Gastrocnemius medialis (tissue), 4 donors: ENCODE measurements around the gene TRMT5. TPM values are rescaled to one million over a fixed set of nuclear protein-coding genes. Genes with fewer than 3 reads are reported as not detected.

Experiments
- ATAC-seq, 2 donors: fragments of 150-250 bp; one replicate each; pipeline ENCODE4 v1.9.1; 2016
- DNase-seq, 2 donors: peaks; one replicate each; pipeline ENCODE4 v3.0.0-alpha.2; 2019
- H3K27ac ChIP-seq, 4 donors: fragments of 200-600 bp; sonication (generic); 1 replicate in 1 of 4; 2 replicates in 3 of 4; pipeline ENCODE4 v1.5.1; 2016 to 2018; ENCODE audit warnings: mild to moderate bottlenecking in 2 of 4, moderate library complexity in 1 of 4
- H3K27me3 ChIP-seq, 3 donors: fragments of 200-600 bp; sonication (generic) in 2 of 3; 1 replicate in 1 of 3; 2 replicates in 2 of 3; pipeline versions ENCODE4 v1.5.1 to v1.6.0; 2016 to 2019; ENCODE audit warnings: mild to moderate bottlenecking in 1 of 3, moderate library complexity in 1 of 3
- H3K36me3 ChIP-seq, 2 donors: fragments of 200-600 bp; sonication (generic) in 1 of 2; one replicate each; pipeline ENCODE4 v1.5.1; 2017 to 2018
- H3K4me1 ChIP-seq, 2 donors: fragments of 200-600 bp; sonication (generic) in 1 of 2; one replicate each; pipeline ENCODE4 v1.5.1; 2016 to 2017; ENCODE audit warnings: mild to moderate bottlenecking in 2 of 2
- H3K4me3 ChIP-seq, 4 donors: fragments of 200-600 bp; sonication (generic) in 3 of 4; 1 replicate in 1 of 4; 2 replicates in 3 of 4; pipeline ENCODE4 v1.5.1; 2016 to 2019; ENCODE audit warnings: mild to moderate bottlenecking in 2 of 4
- H3K9me3 ChIP-seq, 3 donors: fragments of 200-600 bp; sonication (generic) in 2 of 3; 1 replicate in 1 of 3; 2 replicates in 2 of 3; pipeline ENCODE4 v1.5.1; 2016 to 2019
- POLR2A ChIP-seq, 2 donors: fragments of 450-650 bp; IDR thresholded peaks; one replicate each; pipeline ENCODE4 v1.6.1; 2017; ENCODE audit warnings: antibody characterized with exemption in 2 of 2, mild to moderate bottlenecking in 2 of 2, moderate library complexity in 2 of 2
- in situ Hi-C, 4 donors: fragments of 200-750 bp; cut with MboI; loops; one replicate each; pipeline versions ENCODE4 v1.15.0 to v1.8.0; 2017; ENCODE audit warnings: low sequenced_read_pairs in 4 of 4
- intact Hi-C: fragments of 100-400 bp; cut with DNase I; formaldehyde crosslinking; loops from one replicate; pipeline ENCODE4 v1.15.1; 2023; ENCODE audit warnings: low total_unique reads
- total RNA-seq, 4 donors: library from RNA; depleted of rRNA; stranded (reverse); fragments of >200 nt; gene quantifications; one replicate each; pipeline versions ENCODE4 v1.1.0 to v1.2.3, GENCODE V29; 2016
- TF ChIP-seq, protein P1 (sequence below), 5 experiments: fragments of 450-650 bp in 3 of 5; fragments of 200-600 bp in 2 of 5; sonication (generic) in 2 of 5; IDR thresholded peaks in 4 of 5; conservative IDR thresholded peaks in 1 of 5; 1 replicate in 4 of 5; 2 replicates in 1 of 5; pipeline ENCODE4 v1.5.1; 2016 to 2019; ENCODE audit warnings: antibody characterized with exemption in 5 of 5, mild to moderate bottlenecking in 3 of 5, moderate library complexity in 3 of 5

The TRMT5 gene, protein sequence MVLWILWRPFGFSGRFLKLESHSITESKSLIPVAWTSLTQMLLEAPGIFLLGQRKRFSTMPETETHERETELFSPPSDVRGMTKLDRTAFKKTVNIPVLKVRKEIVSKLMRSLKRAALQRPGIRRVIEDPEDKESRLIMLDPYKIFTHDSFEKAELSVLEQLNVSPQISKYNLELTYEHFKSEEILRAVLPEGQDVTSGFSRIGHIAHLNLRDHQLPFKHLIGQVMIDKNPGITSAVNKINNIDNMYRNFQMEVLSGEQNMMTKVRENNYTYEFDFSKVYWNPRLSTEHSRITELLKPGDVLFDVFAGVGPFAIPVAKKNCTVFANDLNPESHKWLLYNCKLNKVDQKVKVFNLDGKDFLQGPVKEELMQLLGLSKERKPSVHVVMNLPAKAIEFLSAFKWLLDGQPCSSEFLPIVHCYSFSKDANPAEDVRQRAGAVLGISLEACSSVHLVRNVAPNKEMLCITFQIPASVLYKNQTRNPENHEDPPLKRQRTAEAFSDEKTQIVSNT
- 1 to 10 TPM; 5.9 to 7.6 (median 6.5) TPM for total RNA-seq

- H3K9me3 ChIP-seq: no peaks in the 10 kb centered on the region
- H3K4me1 ChIP-seq: peaks cover 56 to 57% of the 10 kb centered on the region in 2 donors
- no peaks in the 10 kb centered on the region for H3K27me3 ChIP-seq
- TF ChIP-seq POLR2A (IDR thresholded peaks at IDR 0.05): peak; percentile 48 to 58
- TF ChIP-seq, protein P1, sequence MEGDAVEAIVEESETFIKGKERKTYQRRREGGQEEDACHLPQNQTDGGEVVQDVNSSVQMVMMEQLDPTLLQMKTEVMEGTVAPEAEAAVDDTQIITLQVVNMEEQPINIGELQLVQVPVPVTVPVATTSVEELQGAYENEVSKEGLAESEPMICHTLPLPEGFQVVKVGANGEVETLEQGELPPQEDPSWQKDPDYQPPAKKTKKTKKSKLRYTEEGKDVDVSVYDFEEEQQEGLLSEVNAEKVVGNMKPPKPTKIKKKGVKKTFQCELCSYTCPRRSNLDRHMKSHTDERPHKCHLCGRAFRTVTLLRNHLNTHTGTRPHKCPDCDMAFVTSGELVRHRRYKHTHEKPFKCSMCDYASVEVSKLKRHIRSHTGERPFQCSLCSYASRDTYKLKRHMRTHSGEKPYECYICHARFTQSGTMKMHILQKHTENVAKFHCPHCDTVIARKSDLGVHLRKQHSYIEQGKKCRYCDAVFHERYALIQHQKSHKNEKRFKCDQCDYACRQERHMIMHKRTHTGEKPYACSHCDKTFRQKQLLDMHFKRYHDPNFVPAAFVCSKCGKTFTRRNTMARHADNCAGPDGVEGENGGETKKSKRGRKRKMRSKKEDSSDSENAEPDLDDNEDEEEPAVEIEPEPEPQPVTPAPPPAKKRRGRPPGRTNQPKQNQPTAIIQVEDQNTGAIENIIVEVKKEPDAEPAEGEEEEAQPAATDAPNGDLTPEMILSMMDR (IDR thresholded peaks at IDR 0.05 in 4 of 5, conservative IDR thresholded peaks at IDR 0.05 in 1 of 5): peak in 1 of 5 experiments; percentile 30
- intact Hi-C loops: loop anchor here (2.0 to 5.0 kb wide), 5 partner anchors 119 to 334 kb away; partner anchors contain the start of genes MNAT1, SIX1 and SIX4
- in situ Hi-C loops: loop anchor here in 1 of 4 donors (10.0 to 25.0 kb wide), 2 partner anchors 266 to 344 kb away; partner anchors contain the start of gene SIX1
- peak within 1 kb of the TSS; percentile 69 to 90 (median 83) for H3K4me3 ChIP-seq
- H3K36me3 ChIP-seq: peaks cover 0 to 12% of the 10 kb centered on the region in 2 donors
- peak; percentile 92 to 94 for DNase-seq
- ATAC-seq: peak; percentile 86 to 92
- H3K27ac ChIP-seq: peak within 1 kb of the TSS; percentile 88 to 95 (median 90)
Observed at GRCh38 chr14:60980811-60981632, at the start of gene TRMT5, which contains the start of gene SLC38A6. TRMT5 (minus strand) TSS chr14:60981079; CDS start chr14:60980973, 106 bp downstream. SLC38A6 (plus strand) TSS chr14:60981245; CDS start chr14:60981278, 33 bp downstream.

GRCh38 chr14:61026526-61026925 is 45.6 kb upstream of the TRMT5 start:
- intact Hi-C loops (loop anchor here (5.0 kb wide), 1 partner anchor 166 kb away; no protein-coding TSS in a partner anchor), in situ Hi-C loops (loop anchor here (5.0 to 25.0 kb wide), 7 partner anchors 161 to 404 kb away; no protein-coding TSS in a partner anchor)
- Histone ChIP-seq H3K36me3 (no peaks in the 10 kb centered on the region), H3K9me3 (no peaks in the 10 kb centered on the region), H3K4me1 (peaks cover 10 to 12% of the 10 kb centered on the region in 2 donors), H3K27me3 (no peaks in the 10 kb centered on the region), H3K4me3 (no peak overlapping the region), H3K27ac (no peak overlapping the region)
- TF ChIP-seq POLR2A (IDR thresholded peaks at IDR 0.05): no peak
- TF ChIP-seq, protein P1 (IDR thresholded peaks at IDR 0.05 in 4 of 5, conservative IDR thresholded peaks at IDR 0.05 in 1 of 5): no peak
- ATAC-seq (no peak), DNase-seq (no peak)

DNA sequence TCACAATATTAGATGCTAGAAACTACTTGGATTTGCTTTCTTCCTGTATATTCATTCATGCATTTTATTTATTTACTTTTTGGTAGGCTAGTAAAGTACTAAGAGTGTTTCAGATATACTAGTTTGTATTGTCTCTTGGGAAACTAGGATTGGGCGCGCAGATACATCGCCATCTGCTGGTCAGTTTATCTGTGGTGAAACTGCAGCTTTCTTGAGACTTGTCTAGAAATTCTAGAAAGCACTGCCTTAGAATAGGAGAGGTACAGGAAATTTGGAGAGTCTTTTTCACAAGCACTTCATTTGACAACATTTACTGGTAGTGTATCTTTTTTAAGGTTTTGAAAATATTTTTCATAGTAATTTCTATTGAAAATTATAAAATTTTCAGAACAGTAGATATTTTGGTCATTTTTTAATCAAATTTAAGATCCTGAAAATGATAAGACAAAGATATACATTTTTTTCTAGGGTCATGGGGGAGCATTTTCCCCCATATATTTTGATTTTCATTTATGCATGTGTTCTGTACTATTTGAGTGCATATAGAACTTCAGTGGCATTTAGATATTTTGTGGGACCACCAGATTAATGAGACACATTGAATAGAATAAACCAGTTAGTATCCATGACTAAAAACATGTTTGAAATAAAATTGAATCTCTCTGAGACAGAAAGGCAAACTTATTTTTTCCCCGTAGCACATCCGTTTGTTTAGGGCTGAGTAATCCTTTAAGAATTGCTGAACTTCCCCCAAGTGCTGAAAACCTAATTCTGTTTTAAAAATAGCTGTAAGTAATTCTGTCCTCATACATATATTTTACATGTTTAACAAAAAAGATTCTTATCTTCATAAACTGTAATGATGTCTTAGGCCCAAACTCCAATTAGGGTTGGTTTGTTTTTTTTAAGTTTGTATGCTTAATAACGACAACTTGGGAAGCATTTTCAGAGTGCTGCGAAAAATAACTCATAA is 44.7 kb upstream of the TRMT5 start:
- intact Hi-C loops: loop anchor here (1.0 to 5.0 kb wide), 5 partner anchors 167 to 400 kb away; no protein-coding TSS in a partner anchor
- Histone ChIP-seq H3K27ac (no peak overlapping the region), H3K4me3 (no peak overlapping the region), H3K4me1 (peaks cover 10 to 12% of the 10 kb centered on the region in 2 donors), H3K36me3 (no peaks in the 10 kb centered on the region), H3K27me3 (no peaks in the 10 kb centered on the region), H3K9me3 (no peaks in the 10 kb centered on the region)
- DNase-seq (peak; percentile 32 to 62), ATAC-seq (peak; percentile 84 to 87)
- in situ Hi-C loops: loop anchor here (5.0 to 25.0 kb wide), 7 partner anchors 162 to 403 kb away; no protein-coding TSS in a partner anchor
- TF ChIP-seq POLR2A (IDR thresholded peaks at IDR 0.05): no peak
- TF ChIP-seq, protein P1 (IDR thresholded peaks at IDR 0.05 in 4 of 5, conservative IDR thresholded peaks at IDR 0.05 in 1 of 5): peak; percentile 72 to 90 (median 87)
